ENCODE data around the gene PIGBOS1.

The PIGBOS1 gene

DNA sequence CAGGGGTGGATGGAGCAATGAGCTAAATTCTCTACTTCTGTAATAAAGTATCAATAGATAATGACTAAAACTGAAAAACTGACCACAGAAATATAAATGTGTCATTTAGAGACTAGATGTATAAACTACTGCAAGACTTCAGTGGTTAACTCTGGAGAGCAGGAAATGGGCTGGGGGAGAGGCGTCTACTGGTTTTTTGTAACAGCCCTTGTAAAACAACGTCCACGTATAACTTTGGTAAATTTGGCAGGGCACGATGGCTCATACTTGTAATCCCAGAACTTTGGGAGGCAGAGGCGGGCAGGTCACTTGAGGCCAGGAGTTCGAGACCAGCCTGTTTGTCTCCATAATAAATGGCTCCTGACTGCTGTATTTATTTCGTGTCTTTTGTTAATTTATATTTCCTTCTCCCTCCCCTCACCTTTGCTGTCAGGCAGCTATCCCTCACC is 41.8 kb downstream of the PIGBOS1 start:
- no peak overlapping the region for H3K27ac ChIP-seq

DNA sequence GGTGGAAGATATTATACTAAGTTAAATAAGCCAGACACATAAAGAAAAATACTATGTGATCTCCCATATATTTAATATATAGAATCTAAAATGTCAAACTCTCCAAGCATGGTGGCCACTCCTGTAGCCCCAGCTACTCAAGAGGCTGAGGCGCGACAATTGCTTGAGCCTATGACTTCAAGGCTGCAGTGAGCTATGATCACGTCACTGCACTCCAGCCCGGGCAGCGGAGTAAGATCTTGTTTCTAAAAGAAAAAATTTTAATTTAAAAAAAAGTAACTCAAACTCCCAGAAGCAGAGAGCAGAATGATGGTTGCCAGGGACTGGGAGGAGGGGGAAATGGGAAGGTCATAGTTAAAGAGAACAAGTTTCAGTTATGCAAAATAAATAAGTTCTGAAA is 42.6 kb downstream of the PIGBOS1 start:
- TF ChIP-seq, protein P1, sequence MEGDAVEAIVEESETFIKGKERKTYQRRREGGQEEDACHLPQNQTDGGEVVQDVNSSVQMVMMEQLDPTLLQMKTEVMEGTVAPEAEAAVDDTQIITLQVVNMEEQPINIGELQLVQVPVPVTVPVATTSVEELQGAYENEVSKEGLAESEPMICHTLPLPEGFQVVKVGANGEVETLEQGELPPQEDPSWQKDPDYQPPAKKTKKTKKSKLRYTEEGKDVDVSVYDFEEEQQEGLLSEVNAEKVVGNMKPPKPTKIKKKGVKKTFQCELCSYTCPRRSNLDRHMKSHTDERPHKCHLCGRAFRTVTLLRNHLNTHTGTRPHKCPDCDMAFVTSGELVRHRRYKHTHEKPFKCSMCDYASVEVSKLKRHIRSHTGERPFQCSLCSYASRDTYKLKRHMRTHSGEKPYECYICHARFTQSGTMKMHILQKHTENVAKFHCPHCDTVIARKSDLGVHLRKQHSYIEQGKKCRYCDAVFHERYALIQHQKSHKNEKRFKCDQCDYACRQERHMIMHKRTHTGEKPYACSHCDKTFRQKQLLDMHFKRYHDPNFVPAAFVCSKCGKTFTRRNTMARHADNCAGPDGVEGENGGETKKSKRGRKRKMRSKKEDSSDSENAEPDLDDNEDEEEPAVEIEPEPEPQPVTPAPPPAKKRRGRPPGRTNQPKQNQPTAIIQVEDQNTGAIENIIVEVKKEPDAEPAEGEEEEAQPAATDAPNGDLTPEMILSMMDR (conservative IDR thresholded peaks at IDR 0.05) = no peak

More for the DNA sequence above, 41.8 kb downstream of the PIGBOS1 start:
- TF ChIP-seq, protein P1 (conservative IDR thresholded peaks at IDR 0.05) = no peak

DNA sequence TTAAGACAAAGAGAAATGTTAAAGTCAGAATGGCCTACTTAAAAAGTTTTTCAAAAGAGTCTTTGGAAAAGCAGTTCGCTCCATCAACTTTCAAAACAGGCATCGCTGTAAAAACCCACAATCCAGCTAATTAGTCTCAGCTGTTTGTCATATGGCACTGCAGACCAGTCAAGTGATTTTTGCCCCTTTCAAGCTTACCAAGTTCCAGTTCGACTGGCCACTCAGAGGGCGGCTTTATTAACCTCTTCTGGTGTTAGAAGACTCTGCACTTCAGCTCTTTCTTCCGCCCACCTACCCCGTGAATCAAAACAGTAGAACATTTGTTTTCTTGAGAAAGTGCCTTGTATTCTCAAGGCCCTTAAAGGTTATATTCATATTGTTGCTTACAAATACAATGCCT is 48.6 kb downstream of the PIGBOS1 start:
- TF ChIP-seq, protein P1 (conservative IDR thresholded peaks at IDR 0.05) = no peak
- H3K27ac ChIP-seq = no peak overlapping the region

More for the DNA sequence above, 42.6 kb downstream of the PIGBOS1 start:
- H3K27ac ChIP-seq = no peak overlapping the region

DNA sequence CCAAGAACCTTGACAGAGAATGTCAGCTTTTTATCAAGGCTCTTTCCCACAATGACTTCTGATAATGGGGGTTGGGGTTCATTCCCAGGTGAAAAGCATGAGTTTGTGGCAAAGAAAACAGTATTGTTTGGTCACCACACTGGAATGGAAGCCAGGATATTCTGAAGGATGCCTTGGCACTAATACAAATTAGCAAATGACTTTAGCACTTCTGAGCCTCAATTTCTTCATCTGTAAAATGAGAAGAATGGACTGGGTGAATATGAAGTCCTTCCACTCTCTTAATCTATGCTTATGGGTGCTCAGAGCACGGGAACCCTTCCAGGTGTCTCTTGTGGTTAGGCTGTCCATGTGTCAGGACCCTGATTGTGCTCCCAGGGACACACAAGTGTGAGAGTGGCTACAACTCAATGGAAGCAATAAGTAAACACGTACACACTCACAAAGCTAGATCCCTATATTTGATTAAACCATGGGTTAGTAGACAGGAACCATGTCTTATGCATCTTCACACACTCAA is 50.7 kb downstream of the PIGBOS1 start:
- H3K27ac ChIP-seq = no peak overlapping the region
- TF ChIP-seq, protein P1 (conservative IDR thresholded peaks at IDR 0.05) = no peak

DNA sequence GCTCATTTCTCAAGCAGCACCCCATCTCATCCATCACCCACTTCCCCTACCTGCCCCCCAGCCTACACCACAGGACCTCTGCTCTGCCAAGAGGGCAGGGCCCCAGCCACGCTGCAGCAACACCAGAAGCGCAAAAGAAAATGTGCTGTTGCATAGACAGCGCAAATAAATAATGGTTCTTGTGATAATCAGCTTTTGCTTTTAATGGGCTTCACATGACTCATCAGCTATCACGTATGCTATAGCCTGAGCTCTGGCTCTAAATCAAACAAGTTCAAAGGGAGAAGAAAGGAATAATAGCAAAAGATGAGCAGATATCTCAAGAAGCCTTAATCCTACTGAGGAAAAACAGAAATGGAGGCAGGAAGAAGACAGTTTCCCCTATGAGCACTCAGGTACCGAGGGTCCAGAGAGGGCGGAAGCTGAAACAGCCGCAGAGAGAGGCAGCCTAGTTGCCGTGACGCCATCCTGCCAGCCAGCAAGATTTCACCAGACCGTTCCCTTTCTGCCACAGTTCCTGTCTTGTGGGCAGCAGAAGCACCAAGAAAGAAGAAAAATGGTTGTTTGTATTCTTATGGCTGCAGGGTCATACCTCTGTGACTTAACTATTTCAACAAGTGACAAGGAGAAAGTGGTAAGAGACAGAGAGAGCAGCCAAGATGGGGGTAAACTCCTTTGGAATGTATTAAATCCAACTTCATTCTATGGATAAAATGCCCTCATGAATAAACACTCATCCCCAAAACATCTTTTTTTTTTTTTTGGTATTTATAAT is 51.3 kb downstream of the PIGBOS1 start:
- no peak overlapping the region for H3K27ac ChIP-seq
- TF ChIP-seq, protein P1 (conservative IDR thresholded peaks at IDR 0.05) = no peak

Data from VCaP (cell line).